H1 (cell line): ENCODE results near the gene CAMSAP1. TPM values are rescaled to one million over a fixed set of nuclear protein-coding genes. Genes with fewer than 3 reads are reported as not detected.

ENCODE experiments used
- CTCF ChIA-PET: fragments of 300-600 bp; sonication (Branson Sonifier 250); formaldehyde crosslinking; loops from one replicate; lab custom pipeline; 2021; ENCODE audit not compliant: partially characterized antibody; lab: Charles Lee
- POLR2A ChIA-PET: fragments of 300-600 bp; sonication (Branson Sonifier 250); formaldehyde crosslinking; loops from one replicate; lab custom pipeline; 2021; ENCODE audit warnings: inconsistent platforms; ENCODE audit not compliant: partially characterized antibody; lab: Charles Lee
- DNase-seq, 2 experiments: peaks; one replicate each; pipeline versions ENCODE4 v3.0.0 to v3.0.0-alpha.2; 2010 to 2022; ENCODE audit warnings: low spot score in 2 of 2, low read depth in 1 of 2, mixed read lengths in 1 of 2
- FAIRE-seq: peaks from 2 replicates; lab custom pipeline; 2011; peaks lifted over from hg19 to GRCh38; lab: Jason Lieb, UNC
- H2AFZ ChIP-seq: 2 replicates; pipeline ENCODE4 v1.8.1; 2012; ENCODE audit warnings: low read length, inconsistent platforms
- H2AK5ac ChIP-seq: 2 replicates; pipeline ENCODE4 v1.6.1; 2013; ENCODE audit warnings: low read depth, low read length
- H2BK120ac ChIP-seq: replicated peaks from 2 replicates; pipeline ENCODE3; 2013; ENCODE audit warnings: low read depth, low read length, inconsistent platforms
- H2BK12ac ChIP-seq: 2 replicates; pipeline ENCODE4 v1.6.1; 2013; ENCODE audit warnings: low read depth, low read length
- H2BK15ac ChIP-seq: 2 replicates; pipeline ENCODE4 v1.6.1; 2013; ENCODE audit warnings: low read length
- H2BK20ac ChIP-seq: 2 replicates; pipeline ENCODE4 v1.6.1; 2013; ENCODE audit warnings: low read length
- H2BK5ac ChIP-seq: 2 replicates; pipeline ENCODE4 v1.6.1; 2013; ENCODE audit warnings: low read depth, low read length
- H3K14ac ChIP-seq: 2 replicates; pipeline ENCODE4 v1.6.1; 2013; ENCODE audit warnings: inconsistent platforms; ENCODE audit not compliant: insufficient read length
- H3K18ac ChIP-seq: 2 replicates; pipeline ENCODE4 v1.6.1; 2013; ENCODE audit warnings: low read length; ENCODE audit errors: extremely low read depth
- H3K23ac ChIP-seq: 2 replicates; pipeline ENCODE4 v1.6.1; 2013; ENCODE audit warnings: inconsistent platforms; ENCODE audit not compliant: insufficient read length
- H3K23me2 ChIP-seq: 2 replicates; pipeline ENCODE4 v1.6.1; 2013; ENCODE audit warnings: low read depth, low read length
- H3K27ac ChIP-seq: 2 replicates; pipeline ENCODE4 v1.6.1; 2011; ENCODE audit warnings: low read depth, low read length, inconsistent platforms
- H3K27me3 ChIP-seq, 4 experiments: replicated peaks in 1 of 4; 1 replicate in 1 of 4; 2 replicates in 3 of 4; pipeline versions ENCODE4 v1.6.1 to v1.8.1; 2011 to 2013; ENCODE audit warnings: low read length in 3 of 4, mild to moderate bottlenecking in 3 of 4, inconsistent platforms in 2 of 4, mixed read lengths in 2 of 4, moderate library complexity in 1 of 4; ENCODE audit not compliant: control insufficient read depth in 3 of 4, insufficient read depth in 3 of 4; ENCODE audit errors: extremely low read depth in 1 of 4
- H3K36me3 ChIP-seq, 4 experiments: 2 replicates each; pipeline versions ENCODE4 v1.6.1 to v1.8.1; 2011 to 2013; ENCODE audit warnings: mild to moderate bottlenecking in 4 of 4, low read length in 3 of 4, moderate library complexity in 2 of 4, control low read depth in 1 of 4, inconsistent platforms in 1 of 4; ENCODE audit not compliant: insufficient read depth in 4 of 4, control insufficient read depth in 2 of 4
- H3K4ac ChIP-seq: replicated peaks from 2 replicates; pipeline ENCODE3; 2013; ENCODE audit warnings: low read length, low read depth, mixed read lengths, inconsistent platforms; ENCODE audit not compliant: insufficient read length
- H3K4me1 ChIP-seq, 4 experiments: replicated peaks in 1 of 4; 1 replicate in 1 of 4; 2 replicates in 3 of 4; pipeline versions ENCODE4 v1.6.1 to v1.8.1; 2011 to 2013; ENCODE audit warnings: low read length in 3 of 4, inconsistent platforms in 2 of 4, mixed read lengths in 1 of 4; ENCODE audit not compliant: insufficient read depth in 4 of 4, control insufficient read depth in 3 of 4
- H3K4me2 ChIP-seq, 2 experiments: 2 replicates each; pipeline versions ENCODE4 v1.6.1 to v1.8.1; 2011 to 2013; ENCODE audit warnings: low read depth in 2 of 2, low read length in 2 of 2, control low read depth in 1 of 2, inconsistent platforms in 1 of 2, mild to moderate bottlenecking in 1 of 2; ENCODE audit not compliant: insufficient read depth in 1 of 2
- H3K4me3 ChIP-seq, 4 experiments: fragments of 200-600, 300-600 bp in 1 of 4; sonication (generic), shearing (Covaris generic), sonication (Bioruptor Twin) in 1 of 4; 2 replicates each; pipeline versions ENCODE4 v1.5.1 to v1.8.1; 2011 to 2016; ENCODE audit warnings: low read length in 4 of 4, low read depth in 3 of 4, control low read depth in 2 of 4, inconsistent platforms in 2 of 4, mild to moderate bottlenecking in 2 of 4, mixed read lengths in 1 of 4, moderate library complexity in 1 of 4; ENCODE audit not compliant: insufficient read depth in 2 of 4; ENCODE audit errors: extremely low read depth in 1 of 4
- H3K56ac ChIP-seq: replicated peaks from 2 replicates; pipeline ENCODE3; 2013; ENCODE audit warnings: low read depth, mild to moderate bottlenecking, mixed read lengths, low read length, inconsistent platforms; ENCODE audit not compliant: insufficient read length
- H3K79me1 ChIP-seq: 2 replicates; pipeline ENCODE4 v1.6.1; 2013; ENCODE audit warnings: low read depth, low read length, control low read depth
- H3K79me2 ChIP-seq, 2 experiments: 2 replicates each; pipeline versions ENCODE4 v1.6.1 to v1.8.1; 2012 to 2013; ENCODE audit warnings: low read length in 2 of 2, mild to moderate bottlenecking in 2 of 2, inconsistent platforms in 1 of 2; ENCODE audit not compliant: insufficient read depth in 2 of 2, control insufficient read depth in 1 of 2
- H3K9ac ChIP-seq, 4 experiments: replicated peaks in 1 of 4; 1 replicate in 1 of 4; 2 replicates in 3 of 4; pipeline versions ENCODE4 v1.6.1 to v1.8.1; 2011 to 2013; ENCODE audit warnings: low read depth in 3 of 4, low read length in 3 of 4, control low read depth in 2 of 4, mild to moderate bottlenecking in 2 of 4, moderate library complexity in 2 of 4, inconsistent platforms in 1 of 4; ENCODE audit errors: extremely low read depth in 1 of 4
- H3K9me3 ChIP-seq, 2 experiments: 2 replicates each; pipeline versions ENCODE4 v1.6.1 to v1.8.1; 2012 to 2013; ENCODE audit warnings: mild to moderate bottlenecking in 2 of 2, moderate library complexity in 2 of 2, control low read depth in 1 of 2, inconsistent platforms in 1 of 2, low read depth in 1 of 2, low read length in 1 of 2, mixed read lengths in 1 of 2; ENCODE audit not compliant: insufficient read depth in 2 of 2
- H4K20me1 ChIP-seq, 2 experiments: replicated peaks in 1 of 2; 2 replicates each; pipeline versions ENCODE3 to v1.8.1; 2011 to 2013; ENCODE audit warnings: inconsistent platforms in 2 of 2, low read length in 2 of 2, mild to moderate bottlenecking in 1 of 2; ENCODE audit not compliant: insufficient read depth in 2 of 2, control insufficient read depth in 1 of 2
- H4K5ac ChIP-seq: 2 replicates; pipeline ENCODE4 v1.6.1; 2013; ENCODE audit warnings: low read length, low read depth, mixed read lengths, inconsistent platforms; ENCODE audit not compliant: insufficient read length
- H4K8ac ChIP-seq: 2 replicates; pipeline ENCODE4 v1.8.0; 2013; ENCODE audit warnings: mild to moderate bottlenecking, moderate library complexity, low read length, inconsistent platforms; ENCODE audit not compliant: insufficient read depth; ENCODE audit errors: extremely low read depth
- H4K91ac ChIP-seq: replicated peaks from 2 replicates; pipeline ENCODE3; 2013; ENCODE audit warnings: low read length, mixed read lengths, inconsistent platforms; ENCODE audit not compliant: insufficient read length
- BACH1 ChIP-seq: IDR thresholded peaks from 2 replicates; pipeline ENCODE4 v1.6.1; 2012; ENCODE audit warnings: low read length, improper control_type of control experiment
- CBX5 ChIP-seq: fragments of 300-800, 300-1000 bp; sonication (generic); IDR thresholded peaks from 2 replicates; pipeline ENCODE4 v1.7.1; 2016; ENCODE audit warnings: antibody characterized with exemption, low read length, low read depth
- E2F6 ChIP-seq: IDR thresholded peaks from 2 replicates; pipeline ENCODE4 v1.6.1; 2012; ENCODE audit warnings: inconsistent platforms
- GABPA ChIP-seq: IDR thresholded peaks from 2 replicates; pipeline ENCODE4 v1.6.1; 2011; ENCODE audit warnings: mild to moderate bottlenecking, low read length, moderate library complexity, borderline replicate concordance; ENCODE audit not compliant: insufficient read depth
- GTF2F1 ChIP-seq: IDR thresholded peaks from 2 replicates; pipeline ENCODE4 v1.6.1; 2012; ENCODE audit warnings: low read depth, low read length, improper control_type of control experiment, borderline replicate concordance
- JUN ChIP-seq: IDR thresholded peaks from 2 replicates; pipeline ENCODE4 v1.6.1; 2011; ENCODE audit warnings: low read depth, mild to moderate bottlenecking, improper control_type of control experiment, low read length
- JUND ChIP-seq: IDR thresholded peaks from 2 replicates; pipeline ENCODE4 v1.6.1; 2011; ENCODE audit warnings: mild to moderate bottlenecking, improper control_type of control experiment, low read length
- NANOG ChIP-seq: IDR thresholded peaks from 2 replicates; pipeline ENCODE4 v1.6.1; 2011; ENCODE audit warnings: low read length, low read depth, mild to moderate bottlenecking, inconsistent platforms; ENCODE audit not compliant: insufficient read depth, poor library complexity, severe bottlenecking
- PHF8 ChIP-seq: fragments of 200-600 bp; sonication (generic); conservative IDR thresholded peaks from 2 replicates; pipeline ENCODE4 v1.7.1; 2012; ENCODE audit warnings: low read depth, mild to moderate bottlenecking, inconsistent platforms, low read length, moderate library complexity
- RNF2 ChIP-seq: fragments of 200-900, 300-1000 bp; sonication (generic); IDR thresholded peaks from 2 replicates; pipeline ENCODE4 v1.7.1; 2016; ENCODE audit warnings: borderline replicate concordance, low read depth, mild to moderate bottlenecking, antibody characterized with exemption, low read length; ENCODE audit not compliant: poor library complexity, severe bottlenecking; ENCODE audit errors: missing control alignments
- SIRT6 ChIP-seq: IDR thresholded peaks from one replicate; pipeline ENCODE4 v1.7.1; 2012; ENCODE audit warnings: low read length, inconsistent platforms
- SIX5 ChIP-seq: IDR thresholded peaks from 2 replicates; pipeline ENCODE4 v1.6.1; 2011; ENCODE audit warnings: mild to moderate bottlenecking, low read depth, low read length
- SP4 ChIP-seq: IDR thresholded peaks from 2 replicates; pipeline ENCODE4 v1.6.1; 2012; ENCODE audit warnings: low read length, inconsistent platforms
- SUZ12 ChIP-seq: fragments of 200-600 bp; sonication (generic); IDR thresholded peaks from 2 replicates; pipeline ENCODE4 v1.6.1; 2012; ENCODE audit warnings: mild to moderate bottlenecking, inconsistent platforms, low read length, moderate library complexity, mixed read lengths
- WGBS, 2 experiments: shearing (Covaris generic) in 1 of 2; methylation state at CpG; one replicate each; pipeline versions ENCODE4 v1.1.6 to v1.1.7; 2013 to 2015; ENCODE audit warnings: low lambda C conversion rate in 2 of 2, mixed read lengths in 2 of 2, inconsistent platforms in 1 of 2, low coverage in 1 of 2, missing lambda C conversion rate in 1 of 2; ENCODE audit not compliant: insufficient replicate concordance in 2 of 2, insufficient coverage in 1 of 2, insufficient read length in 1 of 2; ENCODE audit errors: extremely low coverage in 1 of 2, missing lambda C conversion rate in 1 of 2; 5-methylcytosine and 5-hydroxymethylcytosine counted together
- polyA plus RNA-seq, 7 experiments: library from polyadenylated mRNA; depleted of rRNA in 3 of 7; stranded (reverse) in 5 of 7; unstranded in 2 of 7; fragments of >200 nt in 5 of 7; fragments of 200-250 nt in 2 of 7; gene quantifications; 1 replicate in 5 of 7; 2 replicates in 1 of 7; 4 replicates in 1 of 7; pipeline versions ENCODE4 v1.2.1 to v1.2.3, GENCODE V29; 2011 to 2013; ENCODE audit warnings: missing spikeins in 2 of 7, mixed read lengths in 2 of 7
- total RNA-seq: library from RNA; stranded (reverse); fragmentation: NEBNext Ultra II Directional; extraction: Animal tissue kit (Norgen Biotek cat#: 25700); gene quantifications from 2 replicates; pipeline ENCODE4 v1.2.1, GENCODE V29; 2021

The CAMSAP1 gene
- total and polyA plus RNA-seq, 2 of the 8 experiments (the other 6 are each of a cell fraction or from before 2014, with no cell fraction given): 13.4 to 44.0 TPM

GRCh38 chr9:135828656-135829055, 78.7 kb downstream of the CAMSAP1 start:
- Histone ChIP-seq H4K5ac (no peak overlapping the region), H3K4me2 (no peak overlapping the region), H3K79me2 (peaks cover 0 to 64% of the 10 kb centered on the region in 2 experiments; a peak in 2 of 4 replicates), H3K4ac (no peak overlapping the region), H3K4me1 (no peaks in the 10 kb centered on the region), H3K27ac (no peak overlapping the region), H2BK15ac (no peak overlapping the region), H2BK120ac (no peak overlapping the region), H2AK5ac (no peak overlapping the region), H3K56ac (no peak overlapping the region), H4K91ac (no peak overlapping the region), H4K20me1 (peaks cover 0 to 9% of the 10 kb centered on the region in 2 experiments), H3K14ac (no peak overlapping the region), H2AFZ (no peak overlapping the region), H3K23ac (no peak overlapping the region), H2BK20ac (no peak overlapping the region), H4K8ac (no peak overlapping the region), H3K18ac (peak overlapping the region; percentile 19; the same call in 1 of the 2 replicates), H2BK5ac (no peak overlapping the region), H3K4me3 (no peak overlapping the region), H3K9ac (no peak overlapping the region), H2BK12ac (no peak overlapping the region), H3K9me3 (no peaks in the 10 kb centered on the region), H3K27me3 (no peaks in the 10 kb centered on the region), H3K36me3 (peaks cover 5 to 9% (median 8%) of the 10 kb centered on the region in 4 experiments), H3K79me1 (peaks cover 8% of the 10 kb centered on the region; the same call in 1 of the 2 replicates), H3K23me2 (no peaks in the 10 kb centered on the region)
- ChIA-PET POLR2A (no interaction called here), CTCF (interaction anchor here (0.7 to 1.4 kb wide), 2 partner anchors 226 to 301 kb away, joined by 3 to 4 read pairs; no protein-coding TSS in a partner anchor)
- FAIRE-seq (no peak), DNase-seq (no peak)
- 90% methylated on average over 5 of the region's 5 CpGs; no CpG with 5 or more reads in 1 of the 2 experiments for WGBS, 2 experiments
- TF ChIP-seq SUZ12 (no peak), CBX5 (no peak), GABPA (no peak), BACH1 (no peak), PHF8 (no peak), E2F6 (no peak), JUN (no peak), RNF2 (no peak), SIRT6 (no peak), JUND (no peak), NANOG (no peak), SIX5 (no peak), SP4 (no peak), GTF2F1 (no peak)
